K562 (cell line): ENCODE results near the gene DEPP1. TPM values are rescaled to one million over a fixed set of nuclear protein-coding genes. Genes with fewer than 3 reads are reported as not detected.

ENCODE experiments used
- ARNT ChIP-seq, 2 experiments: fragments of 450-650 bp; IDR thresholded peaks; 2 replicates each; pipeline ENCODE4 v1.6.1; 2016; ENCODE audit warnings: mild to moderate bottlenecking in 1 of 2
- CBX1 ChIP-seq: sonication (generic); IDR thresholded peaks from 2 replicates; pipeline ENCODE4 v1.6.1; 2016; ENCODE audit warnings: antibody characterized with exemption, low read depth, mild to moderate bottlenecking
- CREBBP ChIP-seq: IDR thresholded peaks from one replicate; pipeline ENCODE4 v1.6.1; 2012; ENCODE audit warnings: low read depth, mild to moderate bottlenecking, control low read depth, inconsistent platforms, low read length
- HNRNPK ChIP-seq: fragments of 200-400 bp; formaldehyde crosslinking; IDR thresholded peaks from one replicate; pipeline ENCODE4 v1.6.1; 2018; ENCODE audit warnings: mild to moderate bottlenecking, low read depth, low read length; ENCODE audit not compliant: poor library complexity, severe bottlenecking
- KLF6 ChIP-seq: fragments of 250-450 bp; sonication (Bioruptor Pico); IDR thresholded peaks from 2 replicates; pipeline ENCODE4 v1.4.0; 2020; ENCODE audit warnings: mild to moderate bottlenecking, moderate library complexity, borderline replicate concordance
- MCM7 ChIP-seq, 2 experiments: fragments of 450-650 bp; IDR thresholded peaks; 2 replicates each; pipeline ENCODE4 v1.6.1; 2016 to 2018
- NCOA4 ChIP-seq: fragments of 450-650 bp; IDR thresholded peaks from 2 replicates; pipeline ENCODE4 v1.6.1; 2018; ENCODE audit warnings: mild to moderate bottlenecking; ENCODE audit not compliant: partially characterized antibody
- NFE2 ChIP-seq: IDR thresholded peaks from 2 replicates; pipeline ENCODE4 v1.6.1; 2014; ENCODE audit warnings: antibody characterized with exemption, low read depth
- OTX1 ChIP-seq: fragments of 450-650 bp; formaldehyde crosslinking; IDR thresholded peaks from 2 replicates; pipeline ENCODE4 v1.4.0; 2022; ENCODE audit warnings: mild to moderate bottlenecking
- PREB ChIP-seq: sonication (generic); formaldehyde crosslinking; IDR thresholded peaks from 2 replicates; pipeline ENCODE4 v1.8.1; 2023; ENCODE audit warnings: mild to moderate bottlenecking, missing genetic modification reagents
- RBM15 ChIP-seq: fragments of 200-400 bp; formaldehyde crosslinking; IDR thresholded peaks from 2 replicates; pipeline ENCODE4 v1.6.1; 2018; ENCODE audit warnings: mild to moderate bottlenecking, low read length, moderate library complexity; ENCODE audit not compliant: insufficient read depth
- RBM39 ChIP-seq: fragments of 200-400 bp; formaldehyde crosslinking; optimal IDR thresholded peaks from 2 replicates; pipeline ENCODE3; 2018; ENCODE audit warnings: low read depth, low read length
- SAFB2 ChIP-seq: fragments of 200-400 bp; formaldehyde crosslinking; IDR thresholded peaks from 2 replicates; pipeline ENCODE4 v1.6.1; 2018; ENCODE audit warnings: borderline replicate concordance, low read length, low read depth, moderate library complexity; ENCODE audit not compliant: severe bottlenecking
- STAT5B ChIP-seq: fragments of 250-450 bp; sonication (Bioruptor Pico); IDR thresholded peaks from 2 replicates; pipeline ENCODE4 v1.8.0; 2021; ENCODE audit warnings: mild to moderate bottlenecking, inconsistent platforms
- TCF3 ChIP-seq: sonication (generic); formaldehyde crosslinking; IDR thresholded peaks from 2 replicates; pipeline ENCODE4 v1.4.0; 2020; ENCODE audit warnings: mild to moderate bottlenecking, missing genetic modification reagents
- TCF7 ChIP-seq: sonication (generic); IDR thresholded peaks from 2 replicates; pipeline ENCODE4 v1.6.1; 2016; ENCODE audit warnings: antibody characterized with exemption, borderline replicate concordance
- TFE3 ChIP-seq: fragments of 450-650 bp; formaldehyde crosslinking; IDR thresholded peaks from 2 replicates; pipeline ENCODE4 v1.4.0; 2020; ENCODE audit warnings: mild to moderate bottlenecking, mixed read lengths
- U2AF2 ChIP-seq: fragments of 200-400 bp; formaldehyde crosslinking; optimal IDR thresholded peaks from 2 replicates; pipeline ENCODE3; 2017; ENCODE audit warnings: low read depth, mild to moderate bottlenecking, low read length
- ZBED1 ChIP-seq: IDR thresholded peaks from 2 replicates; pipeline ENCODE4 v1.6.1; 2014
- ZNF311 ChIP-seq: fragments of 250-450 bp; sonication (Bioruptor Pico); IDR thresholded peaks from 2 replicates; pipeline ENCODE4 v1.4.0; 2020; ENCODE audit warnings: mild to moderate bottlenecking, moderate library complexity
- ZNF347 ChIP-seq: fragments of 450-650 bp; formaldehyde crosslinking; IDR thresholded peaks from 2 replicates; pipeline ENCODE4 v1.4.0; 2020; ENCODE audit warnings: low read depth, mild to moderate bottlenecking, moderate library complexity
- ZNF75A ChIP-seq: fragments of 450-650 bp; formaldehyde crosslinking; IDR thresholded peaks from 2 replicates; pipeline ENCODE4 v1.4.0; 2020; ENCODE audit warnings: mild to moderate bottlenecking
- ZZZ3 ChIP-seq: fragments of 450-650 bp; IDR thresholded peaks from 2 replicates; pipeline ENCODE4 v1.6.1; 2016; ENCODE audit warnings: antibody characterized with exemption, mild to moderate bottlenecking, moderate library complexity
- polyA plus RNA-seq, 8 experiments: library from polyadenylated mRNA; depleted of rRNA in 4 of 8; stranded (reverse) in 5 of 8; unstranded in 3 of 8; fragments of >200 nt; fragmentation: Nextera tagmentation in 2 of 8; fragmentation: Illumina TruSeq in 1 of 8; extraction: Ambion mirVana in 2 of 8; extraction: Trizol in 1 of 8; gene quantifications; 2 replicates each; pipeline versions ENCODE4 v1.2.1 to v1.2.3, GENCODE V29; 2011 to 2014; ENCODE audit warnings: inconsistent platforms in 1 of 8, missing spikeins in 1 of 8
- total RNA-seq, 7 experiments: library from RNA; depleted of rRNA in 6 of 7; stranded (reverse); fragments of >200 nt in 6 of 7; fragmentation: Illumina TruSeq in 2 of 7; extraction: Trizol in 2 of 7; gene quantifications; 2 replicates each; pipeline versions ENCODE4 v1.2.1 to v1.2.3, GENCODE V29; 2011 to 2021; ENCODE audit warnings: low replicate concordance in 1 of 7
- TF ChIP-seq, protein P1 (sequence below): fragments of 450-650 bp; IDR thresholded peaks from 2 replicates; pipeline ENCODE4 v1.6.1; 2018; ENCODE audit not compliant: partially characterized antibody

DEPP1 gene
- total and polyA plus RNA-seq, 9 of the 15 experiments (the other 6 are each of a cell fraction or from before 2014, with no cell fraction given), result 0.04 to 0.54 (median 0.20) TPM; not detected in 1

- TF ChIP-seq NFE2 (no peak), HNRNPK (no peak), SAFB2 (no peak), CBX1 (peak; percentile 21; the same call in 1 of the 2 replicates), ZBED1 (no peak), ZNF75A (CRISPR knock-in tag) (no peak), CREBBP (no peak), RBM39 (no peak), TFE3 (CRISPR knock-in tag) (no peak), ARNT (IDR thresholded peaks at IDR 0.05) (no peak), TCF3 (CRISPR knock-in tag) (no peak), TCF7 (no peak), ZNF347 (CRISPR knock-in tag) (no peak), MCM7 (IDR thresholded peaks at IDR 0.05) (0 out of 4 replicates have a peak, but pooled peaks have one; percentile 23 to 30), NCOA4 (no peak), STAT5B (CRISPR knock-in tag) (no peak), U2AF2 (no peak), RBM15 (no peak), ZZZ3 (no peak), KLF6 (CRISPR knock-in tag) (no peak), OTX1 (CRISPR knock-in tag) (peak; percentile 49; the same call in 1 of the 2 replicates), PREB (CRISPR knock-in tag) (no peak), ZNF311 (CRISPR knock-in tag) (no peak)
- TF ChIP-seq, protein P1, sequence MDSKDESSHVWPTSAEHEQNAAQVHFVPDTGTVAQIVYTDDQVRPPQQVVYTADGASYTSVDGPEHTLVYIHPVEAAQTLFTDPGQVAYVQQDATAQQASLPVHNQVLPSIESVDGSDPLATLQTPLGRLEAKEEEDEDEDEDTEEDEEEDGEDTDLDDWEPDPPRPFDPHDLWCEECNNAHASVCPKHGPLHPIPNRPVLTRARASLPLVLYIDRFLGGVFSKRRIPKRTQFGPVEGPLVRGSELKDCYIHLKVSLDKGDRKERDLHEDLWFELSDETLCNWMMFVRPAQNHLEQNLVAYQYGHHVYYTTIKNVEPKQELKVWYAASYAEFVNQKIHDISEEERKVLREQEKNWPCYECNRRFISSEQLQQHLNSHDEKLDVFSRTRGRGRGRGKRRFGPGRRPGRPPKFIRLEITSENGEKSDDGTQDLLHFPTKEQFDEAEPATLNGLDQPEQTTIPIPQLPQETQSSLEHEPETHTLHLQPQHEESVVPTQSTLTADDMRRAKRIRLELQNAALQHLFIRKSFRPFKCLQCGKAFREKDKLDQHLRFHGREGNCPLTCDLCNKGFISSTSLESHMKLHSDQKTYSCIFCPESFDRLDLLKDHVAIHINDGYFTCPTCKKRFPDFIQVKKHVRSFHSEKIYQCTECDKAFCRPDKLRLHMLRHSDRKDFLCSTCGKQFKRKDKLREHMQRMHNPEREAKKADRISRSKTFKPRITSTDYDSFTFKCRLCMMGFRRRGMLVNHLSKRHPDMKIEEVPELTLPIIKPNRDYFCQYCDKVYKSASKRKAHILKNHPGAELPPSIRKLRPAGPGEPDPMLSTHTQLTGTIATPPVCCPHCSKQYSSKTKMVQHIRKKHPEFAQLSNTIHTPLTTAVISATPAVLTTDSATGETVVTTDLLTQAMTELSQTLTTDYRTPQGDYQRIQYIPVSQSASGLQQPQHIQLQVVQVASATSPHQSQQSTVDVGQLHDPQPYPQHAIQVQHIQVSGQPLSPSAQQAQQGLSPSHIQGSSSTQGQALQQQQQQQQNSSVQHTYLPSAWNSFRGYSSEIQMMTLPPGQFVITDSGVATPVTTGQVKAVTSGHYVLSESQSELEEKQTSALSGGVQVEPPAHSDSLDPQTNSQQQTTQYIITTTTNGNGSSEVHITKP, result no peak
These were observed 9.9 kb downstream of the DEPP1 start (continued) for GRCh38 chr10:44968500-44969400.
